ENCODE data around the gene ALKBH5. TPM values are rescaled to one million over a fixed set of nuclear protein-coding genes. Genes with fewer than 3 reads are reported as not detected.

ALKBH5 gene
- total and polyA plus RNA-seq, 11 donors = 89.2 to 233 (median 192) TPM

- Histone ChIP-seq H3K4me3 (no peak overlapping the region), H3K9me3 (no peaks in the 10 kb centered on the region), H3K4me1 (peaks cover 22 to 92% (median 66%) of the 10 kb centered on the region in 12 donors), H3K27ac (no peak overlapping the region), H3K36me3 (peaks cover 0 to 73% (median 61%) of the 10 kb centered on the region in 9 donors), H3K27me3 (no peaks in the 10 kb centered on the region)
- no peak for TF ChIP-seq POLR2A (IDR thresholded peaks at IDR 0.05)
- TF ChIP-seq CTCF (IDR thresholded peaks at IDR 0.05) = no peak
- WGBS, 4 donors = 54 to 67% (median 61%) methylated on average over 4 of the region's 4 CpGs
- ATAC-seq (no peak), DNase-seq (no peak)
- intact Hi-C loops (cut with DNase I) = loop anchor here in 3 of 10 donors (5.0 to 10.0 kb wide), 2 partner anchors 50 to 53 kb away; no protein-coding TSS in a partner anchor
Measured at GRCh38 chr17:18194804-18195203, 11.2 kb downstream of the ALKBH5 start.

- H3K4me1 ChIP-seq = peaks cover 20 to 92% (median 64%) of the 10 kb centered on the region in 12 donors
- no peaks in the 10 kb centered on the region for H3K27me3 ChIP-seq
- H3K27ac ChIP-seq = no peak overlapping the region
- no peaks in the 10 kb centered on the region for H3K9me3 ChIP-seq
- ATAC-seq (no peak), DNase-seq (no peak)
- intact Hi-C loops (cut with DNase I) = loop anchor here in 2 of 10 donors (10.0 kb wide), 1 partner anchor 50 kb away; no protein-coding TSS in a partner anchor
- 57 to 65% (median 63%) methylated on average over 5 of the region's 5 CpGs for WGBS, 4 donors
- no peak overlapping the region for H3K4me3 ChIP-seq
- TF ChIP-seq CTCF (IDR thresholded peaks at IDR 0.05) (no peak), POLR2A (IDR thresholded peaks at IDR 0.05) (no peak)
- H3K36me3 ChIP-seq = peaks cover 0 to 72% (median 63%) of the 10 kb centered on the region in 9 donors
Measured at GRCh38 chr17:18195246-18195645, 11.6 kb downstream of the ALKBH5 start.

- peaks cover 0 to 85% (median 65%) of the 10 kb centered on the region in 9 donors for H3K36me3 ChIP-seq
- no peak overlapping the region for H3K4me3 ChIP-seq
- no peak for TF ChIP-seq CTCF (IDR thresholded peaks at IDR 0.05)
- H3K4me1 ChIP-seq = peaks cover 7 to 94% (median 56%) of the 10 kb centered on the region in 12 donors
- intact Hi-C loops (cut with DNase I) = loop anchor here in 2 of 10 donors (10.0 kb wide), 1 partner anchor 53 kb away; no protein-coding TSS in a partner anchor
- no peaks in the 10 kb centered on the region for H3K27me3 ChIP-seq
- no peak overlapping the region for H3K27ac ChIP-seq
- WGBS, 4 donors = 60 to 74% (median 72%) methylated on average over 3 of the region's 3 CpGs
- ATAC-seq (no peak), DNase-seq (no peak)
- no peaks in the 10 kb centered on the region for H3K9me3 ChIP-seq
Measured at GRCh38 chr17:18197535-18198194, 14.0 kb downstream of the ALKBH5 start.

GRCh38 chr17:18198530-18198929, 14.9 kb downstream of the ALKBH5 start:
- ATAC-seq = peak in 3 of 4 donors; percentile 10 to 48 (median 30)
- no peak overlapping the region for H3K27ac ChIP-seq
- H3K9me3 ChIP-seq = no peaks in the 10 kb centered on the region
- no peak for TF ChIP-seq CTCF (IDR thresholded peaks at IDR 0.05)
- no peak for TF ChIP-seq POLR2A (IDR thresholded peaks at IDR 0.05)
- H3K36me3 ChIP-seq = peaks cover 0 to 85% (median 64%) of the 10 kb centered on the region in 9 donors
- no peak overlapping the region for H3K4me3 ChIP-seq
- 16 to 26% (median 22%) methylated on average over 3 to 4 of the region's 4 CpGs for WGBS, 4 donors
- H3K27me3 ChIP-seq = no peaks in the 10 kb centered on the region
- H3K4me1 ChIP-seq = peaks cover 7 to 94% (median 60%) of the 10 kb centered on the region in 12 donors
- intact Hi-C loops (cut with DNase I) = loop anchor here in 2 of 10 donors (10.0 kb wide), 1 partner anchor 54 kb away; no protein-coding TSS in a partner anchor
- DNase-seq = peak in 1 of 5 donors; percentile 49

All from heart left ventricle (tissue), 16 donors.